ENCODE results near the gene COPZ2. TPM values are rescaled to one million over a fixed set of nuclear protein-coding genes. Genes with fewer than 3 reads are reported as not detected.
A peak's percentile ranks its signal among the peaks of the same experiment; 100 is the strongest.

The COPZ2 gene
- total RNA-seq, 1 experiment from 2014 or later = not detected

GRCh38 chr17:48024149-48025039 is 13.2 kb downstream of the COPZ2 start:
- no TSS peak for BruUV-seq (replicated peaks)
- ChIA-PET POLR2A (interaction anchor here (0.7 to 2.6 kb wide), 11 partner anchors 13 to 612 kb away, joined by 3 to 45 read pairs (median 4); partner anchors contain the start of gene NFE2L1), RAD21 (ENCODE audit: low non-redundant PET in 1 of 2, low total read pairs in 2 of 2, uncharacterized antibody in 2 of 2, unreplicated experiment in 2 of 2) (interaction anchor here (0.7 to 3.0 kb wide), 11 partner anchors 13 to 569 kb away, joined by 3 to 19 read pairs (median 3); partner anchors contain the start of gene NFE2L1 (in 2 of the 2)), CTCF (interaction anchor here (0.6 to 3.5 kb wide), 45 partner anchors 11 to 1011 kb away, joined by 3 to 171 read pairs (median 5); partner anchors contain the start of genes CBX1, CDK5RAP3, HOXB8 and NFE2L1)
- H3K9ac ChIP-seq (ENCODE audit: low read length) = peak overlapping the region; percentile 85
- peak overlapping the region; percentile 61 to 62 for H3K4me3 ChIP-seq (replicated peaks in 1 of 2; ENCODE audit: low read depth in 1 of 2, low read length in 2 of 2)
- DNase-seq (ENCODE audit: low read depth, low spot score) (peak; percentile 74), ATAC-seq (peak; percentile 28)
- H2AFZ ChIP-seq (ENCODE audit: low read depth, low read length, poor library complexity, severe bottlenecking) = peak overlapping the region; percentile 59
- H3K4me1 ChIP-seq (ENCODE audit: control insufficient read depth in 1 of 2, insufficient read depth in 2 of 2, low read length in 2 of 2) = peaks cover 26 to 45% of the 10 kb centered on the region in 2 experiments
- H3K4me2 ChIP-seq (ENCODE audit: low read length) = peak overlapping the region; percentile 95
- no peaks in the 10 kb centered on the region for H3K36me3 ChIP-seq (ENCODE audit: control insufficient read depth in 1 of 2, insufficient read depth in 2 of 2, low read length in 2 of 2)
- H3K9me2 ChIP-seq (ENCODE audit: insufficient read depth) = no peaks in the 10 kb centered on the region
- intact Hi-C loops (cut with micrococcal nuclease) = loop anchor here (1.0 to 10.0 kb wide), 10 partner anchors 103 to 1010 kb away; no protein-coding TSS in a partner anchor
- peak overlapping the region; percentile 93 for H3K27ac ChIP-seq (ENCODE audit: low read depth, low read length)
- no peaks in the 10 kb centered on the region for H3K9me3 ChIP-seq (ENCODE audit: control insufficient read depth in 1 of 2, insufficient read depth in 1 of 2, low read depth in 1 of 2, low read length in 2 of 2)
- H3K79me2 ChIP-seq (ENCODE audit: insufficient read depth, low read length) = no peaks in the 10 kb centered on the region
- TF ChIP-seq YY1 (IDR thresholded peaks at IDR 0.05; ENCODE audit: extremely low read depth, insufficient replicate concordance, low read depth, low read length) (no peak), ZFX (IDR thresholded peaks at IDR 0.05) (peak; percentile 34; the same call in 1 of the 2 replicates)
- no peaks in the 10 kb centered on the region for H4K20me1 ChIP-seq (ENCODE audit: insufficient read depth)
- H3K27me3 ChIP-seq (ENCODE audit: insufficient read depth, low read length) = no peaks in the 10 kb centered on the region

- Histone ChIP-seq H3K4me3 (replicated peaks in 1 of 2; ENCODE audit: low read depth in 1 of 2, low read length in 2 of 2) (peak overlapping the region; percentile 61 to 62), H3K27ac (ENCODE audit: low read depth, low read length) (peak overlapping the region; percentile 93), H3K36me3 (ENCODE audit: control insufficient read depth in 1 of 2, insufficient read depth in 2 of 2, low read length in 2 of 2) (no peaks in the 10 kb centered on the region), H3K9me2 (ENCODE audit: insufficient read depth) (no peaks in the 10 kb centered on the region), H3K27me3 (ENCODE audit: insufficient read depth, low read length) (no peaks in the 10 kb centered on the region), H3K9me3 (ENCODE audit: control insufficient read depth in 1 of 2, insufficient read depth in 1 of 2, low read depth in 1 of 2, low read length in 2 of 2) (no peaks in the 10 kb centered on the region), H3K4me2 (ENCODE audit: low read length) (peak overlapping the region; percentile 95), H2AFZ (ENCODE audit: low read depth, low read length, poor library complexity, severe bottlenecking) (peak overlapping the region; percentile 95), H3K79me2 (ENCODE audit: insufficient read depth, low read length) (no peaks in the 10 kb centered on the region), H4K20me1 (ENCODE audit: insufficient read depth) (no peaks in the 10 kb centered on the region), H3K4me1 (ENCODE audit: control insufficient read depth in 1 of 2, insufficient read depth in 2 of 2, low read length in 2 of 2) (peaks cover 26 to 45% of the 10 kb centered on the region in 2 experiments), H3K9ac (ENCODE audit: low read length) (peak overlapping the region; percentile 85)
- RAD21 ChIA-PET (ENCODE audit: low non-redundant PET in 1 of 2, low total read pairs in 2 of 2, uncharacterized antibody in 2 of 2, unreplicated experiment in 2 of 2) = interaction anchor here in 1 of 2 experiments (0.7 kb wide), 1 partner anchor 570 kb away, joined by 3 read pairs; no protein-coding TSS in a partner anchor
- POLR2A ChIA-PET = interaction anchor here (0.7 to 1.0 kb wide), 2 partner anchors 53 to 613 kb away, joined by 3 to 5 read pairs; no protein-coding TSS in a partner anchor
- intact Hi-C loops (cut with micrococcal nuclease) = loop anchor here (2.0 to 10.0 kb wide), 6 partner anchors 311 to 1011 kb away; no protein-coding TSS in a partner anchor
- DNase-seq (ENCODE audit: low read depth, low spot score) (peak; percentile 75), ATAC-seq (peak; percentile 56)
- BruUV-seq (replicated peaks) = TSS peak; percentile 90
- CTCF ChIA-PET = interaction anchor here (0.6 to 0.7 kb wide), 2 partner anchors 77 to 182 kb away, joined by 3 to 4 read pairs; partner anchors contain the start of gene SCRN2
- TF ChIP-seq ZFX (IDR thresholded peaks at IDR 0.05) (peak; percentile 89), EGR1 (IDR thresholded peaks at IDR 0.05; ENCODE audit: low read depth) (no peak), ATF3 (IDR thresholded peaks at IDR 0.05) (no peak), ZBTB33 (IDR thresholded peaks at IDR 0.05; ENCODE audit: extremely low read depth, insufficient replicate concordance, low read length) (no peak), RAD21 (IDR thresholded peaks at IDR 0.05; ENCODE audit: low read depth) (no peak), JUND (IDR thresholded peaks at IDR 0.05) (no peak), ZNF274 (IDR thresholded peaks at IDR 0.05; ENCODE audit: low read depth, low read length) (no peak), YY1 (IDR thresholded peaks at IDR 0.05; ENCODE audit: extremely low read depth, insufficient replicate concordance, low read depth, low read length) (peak; percentile 33)
Observed at GRCh38 chr17:48023400-48024148, 14.0 kb downstream of the COPZ2 start.

Data from HCT116 (cell line).